Vagina (tissue), 2 donors: ENCODE data around the gene METTL25. TPM values are rescaled to one million over a fixed set of nuclear protein-coding genes. Genes with fewer than 3 reads are reported as not detected.

Experiments used
- DNase-seq, 2 donors: peaks; one replicate each; pipeline ENCODE4 v3.0.0-alpha.2; 2017; ENCODE audit errors: extremely low spot score in 2 of 2
- H3K27ac ChIP-seq: fragments of 200-600 bp; sonication (generic); one replicate; pipeline ENCODE4 v1.5.1; 2019
- H3K27me3 ChIP-seq: fragments of 200-600 bp; sonication (generic); one replicate; pipeline ENCODE4 v1.5.1; 2019
- H3K36me3 ChIP-seq, 2 donors: fragments of 200-600 bp; sonication (generic); one replicate each; pipeline ENCODE4 v1.5.1; 2017 to 2019
- H3K4me1 ChIP-seq: fragments of 200-600 bp; sonication (generic); one replicate; pipeline ENCODE4 v1.5.1; 2019
- H3K4me3 ChIP-seq, 2 donors: fragments of 200-600 bp; sonication (generic); 1 replicate in 1 of 2; 2 replicates in 1 of 2; pipeline ENCODE4 v1.5.1; 2016 to 2019
- H3K9me3 ChIP-seq: fragments of 200-600 bp; sonication (generic); one replicate; pipeline ENCODE4 v1.5.1; 2019
- POLR2A ChIP-seq, 2 donors: fragments of 450-650 bp; IDR thresholded peaks; one replicate each; pipeline ENCODE4 v1.6.1; 2017; ENCODE audit warnings: antibody characterized with exemption in 2 of 2, mild to moderate bottlenecking in 2 of 2, moderate library complexity in 2 of 2
- POLR2AphosphoS5 ChIP-seq, 2 donors: sonication (generic); formaldehyde crosslinking; IDR thresholded peaks; one replicate each; pipeline ENCODE4 v1.9.0; 2017; ENCODE audit warnings: antibody characterized with exemption in 2 of 2, mild to moderate bottlenecking in 2 of 2, low read depth in 1 of 2; ENCODE audit not compliant: insufficient read depth in 1 of 2
- intact Hi-C: fragments of 100-400 bp; cut with DNase I; formaldehyde crosslinking; loops from one replicate; pipeline ENCODE4 v1.15.1; 2023
- total RNA-seq: library from RNA; depleted of rRNA; stranded (reverse); fragments of >200 nt; gene quantifications from one replicate; pipeline ENCODE4 v1.2.3, GENCODE V29; 2016
- TF ChIP-seq, protein P1 (sequence below), 3 experiments: fragments of 450-650 bp in 2 of 3; fragments of 200-600 bp in 1 of 3; sonication (generic) in 1 of 3; IDR thresholded peaks; one replicate each; pipeline ENCODE4 v1.5.1; 2017 to 2019; ENCODE audit warnings: antibody characterized with exemption in 3 of 3, mild to moderate bottlenecking in 2 of 3, moderate library complexity in 2 of 3

The METTL25 gene
- total RNA-seq, 1 donor from 2014 or later, result 29.0 TPM

DNA sequence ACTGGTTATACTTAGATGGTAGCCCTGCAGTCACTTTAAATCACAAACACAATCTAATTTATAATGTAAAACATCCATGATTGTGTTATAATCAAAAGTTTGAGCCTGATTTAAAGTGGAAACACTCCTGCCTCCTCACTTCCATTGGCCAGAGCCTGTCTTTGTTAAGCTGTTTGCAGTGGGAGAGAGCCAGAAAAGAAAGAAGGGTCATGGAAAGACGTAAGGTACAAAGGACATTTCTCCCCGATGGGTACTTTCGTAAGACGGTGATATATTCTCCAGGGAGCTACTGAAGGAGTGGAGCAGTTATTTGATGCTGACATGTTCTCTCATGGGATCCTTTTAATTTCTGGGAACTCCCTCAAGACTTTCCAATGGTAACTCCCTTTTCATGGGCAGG lies 164.0 kb downstream of the METTL25 start:
- DNase-seq, result no peak
- no peaks in the 10 kb centered on the region for H3K9me3 ChIP-seq
- no peaks in the 10 kb centered on the region for H3K27me3 ChIP-seq
- intact Hi-C loops, result no loop called here
- no peak overlapping the region for H3K27ac ChIP-seq
- no peaks in the 10 kb centered on the region for H3K4me1 ChIP-seq
- H3K4me3 ChIP-seq, result no peak overlapping the region
- no peak for TF ChIP-seq POLR2AphosphoS5 (IDR thresholded peaks at IDR 0.05; ENCODE audit: insufficient read depth in 1 of 2, low read depth in 1 of 2)
- TF ChIP-seq, protein P1, sequence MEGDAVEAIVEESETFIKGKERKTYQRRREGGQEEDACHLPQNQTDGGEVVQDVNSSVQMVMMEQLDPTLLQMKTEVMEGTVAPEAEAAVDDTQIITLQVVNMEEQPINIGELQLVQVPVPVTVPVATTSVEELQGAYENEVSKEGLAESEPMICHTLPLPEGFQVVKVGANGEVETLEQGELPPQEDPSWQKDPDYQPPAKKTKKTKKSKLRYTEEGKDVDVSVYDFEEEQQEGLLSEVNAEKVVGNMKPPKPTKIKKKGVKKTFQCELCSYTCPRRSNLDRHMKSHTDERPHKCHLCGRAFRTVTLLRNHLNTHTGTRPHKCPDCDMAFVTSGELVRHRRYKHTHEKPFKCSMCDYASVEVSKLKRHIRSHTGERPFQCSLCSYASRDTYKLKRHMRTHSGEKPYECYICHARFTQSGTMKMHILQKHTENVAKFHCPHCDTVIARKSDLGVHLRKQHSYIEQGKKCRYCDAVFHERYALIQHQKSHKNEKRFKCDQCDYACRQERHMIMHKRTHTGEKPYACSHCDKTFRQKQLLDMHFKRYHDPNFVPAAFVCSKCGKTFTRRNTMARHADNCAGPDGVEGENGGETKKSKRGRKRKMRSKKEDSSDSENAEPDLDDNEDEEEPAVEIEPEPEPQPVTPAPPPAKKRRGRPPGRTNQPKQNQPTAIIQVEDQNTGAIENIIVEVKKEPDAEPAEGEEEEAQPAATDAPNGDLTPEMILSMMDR (IDR thresholded peaks at IDR 0.05), result no peak
- TF ChIP-seq POLR2A (IDR thresholded peaks at IDR 0.05), result no peak
- no peaks in the 10 kb centered on the region for H3K36me3 ChIP-seq

DNA sequence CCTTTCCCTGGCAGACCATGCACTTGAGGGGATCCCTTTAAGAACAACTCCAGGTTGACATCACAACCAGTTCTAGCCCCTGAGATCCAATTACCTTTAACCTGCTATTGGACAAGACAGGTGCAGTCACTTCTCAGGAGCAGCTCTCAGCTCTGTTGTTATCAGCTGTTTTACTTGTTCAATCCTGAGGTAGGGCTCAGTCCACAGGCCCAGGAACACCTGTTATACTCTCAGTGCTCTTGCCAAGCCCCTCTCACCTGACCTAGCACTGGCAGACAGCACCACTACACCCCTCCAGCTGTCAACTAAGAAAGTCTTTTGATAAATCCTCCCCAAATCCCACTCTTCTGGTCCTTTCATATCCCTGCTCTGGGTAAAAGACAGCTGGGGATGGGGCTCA lies 164.4 kb downstream of the METTL25 start:
- H3K27me3 ChIP-seq, result no peaks in the 10 kb centered on the region
- H3K4me3 ChIP-seq, result no peak overlapping the region
- TF ChIP-seq POLR2AphosphoS5 (IDR thresholded peaks at IDR 0.05; ENCODE audit: insufficient read depth in 1 of 2, low read depth in 1 of 2), result no peak
- no peak for TF ChIP-seq POLR2A (IDR thresholded peaks at IDR 0.05)
- TF ChIP-seq, protein P1 (IDR thresholded peaks at IDR 0.05), result no peak
- DNase-seq, result no peak
- no peaks in the 10 kb centered on the region for H3K36me3 ChIP-seq
- H3K4me1 ChIP-seq, result no peaks in the 10 kb centered on the region
- no peaks in the 10 kb centered on the region for H3K9me3 ChIP-seq
- intact Hi-C loops, result no loop called here
- H3K27ac ChIP-seq, result no peak overlapping the region

- H3K9me3 ChIP-seq, result no peaks in the 10 kb centered on the region
- no peaks in the 10 kb centered on the region for H3K27me3 ChIP-seq
- no peak for DNase-seq
- TF ChIP-seq, protein P1 (IDR thresholded peaks at IDR 0.05), result no peak
- intact Hi-C loops, result no loop called here
- no peak overlapping the region for H3K4me3 ChIP-seq
- H3K36me3 ChIP-seq, result no peaks in the 10 kb centered on the region
- no peak overlapping the region for H3K27ac ChIP-seq
- no peaks in the 10 kb centered on the region for H3K4me1 ChIP-seq
Observed at GRCh38 chr12:82523996-82524395, 165.7 kb downstream of the METTL25 start.

DNA sequence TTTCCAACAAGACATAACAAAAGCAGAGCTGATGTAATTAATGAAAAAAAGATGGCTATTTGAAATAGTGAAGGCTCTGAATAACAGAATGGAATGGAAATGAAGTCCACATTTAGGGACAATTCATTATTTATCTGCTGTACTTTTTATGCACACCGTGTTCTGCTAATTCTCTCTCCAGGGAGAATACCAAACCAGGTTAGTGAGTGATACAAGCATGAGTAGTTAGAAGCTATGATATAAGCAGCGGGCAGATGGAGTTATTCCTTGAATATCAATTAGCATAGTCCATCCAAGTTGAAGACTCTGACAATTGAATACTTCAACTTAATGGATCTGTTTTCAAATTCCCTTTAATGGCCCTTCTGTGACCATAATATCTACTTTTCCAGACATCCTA lies 166.3 kb downstream of the METTL25 start:
- DNase-seq, result no peak
- H3K27me3 ChIP-seq, result no peaks in the 10 kb centered on the region
- H3K36me3 ChIP-seq, result no peaks in the 10 kb centered on the region
- no peaks in the 10 kb centered on the region for H3K9me3 ChIP-seq
- no peaks in the 10 kb centered on the region for H3K4me1 ChIP-seq
- no peak overlapping the region for H3K4me3 ChIP-seq
- intact Hi-C loops, result no loop called here
- TF ChIP-seq POLR2AphosphoS5 (IDR thresholded peaks at IDR 0.05; ENCODE audit: insufficient read depth in 1 of 2, low read depth in 1 of 2) (no peak), POLR2A (IDR thresholded peaks at IDR 0.05) (no peak)
- TF ChIP-seq, protein P1 (IDR thresholded peaks at IDR 0.05), result no peak
- H3K27ac ChIP-seq, result no peak overlapping the region

- no peak for DNase-seq
- Histone ChIP-seq H3K9me3 (no peaks in the 10 kb centered on the region), H3K36me3 (no peaks in the 10 kb centered on the region), H3K27me3 (no peaks in the 10 kb centered on the region), H3K4me3 (no peak overlapping the region), H3K4me1 (no peaks in the 10 kb centered on the region), H3K27ac (no peak overlapping the region)
- TF ChIP-seq POLR2AphosphoS5 (IDR thresholded peaks at IDR 0.05; ENCODE audit: insufficient read depth in 1 of 2, low read depth in 1 of 2) (no peak), POLR2A (IDR thresholded peaks at IDR 0.05) (no peak)
- intact Hi-C loops, result no loop called here
Observed at GRCh38 chr12:82525616-82526015, 167.3 kb downstream of the METTL25 start.
